Central memory CD8-positive, alpha-beta T cell (primary cell): ENCODE measurements around the gene IGSF23.

ENCODE experiments used
- ATAC-seq: fragments of 150-1000 bp; cut with Tn5 transposase; replicated peaks from 2 replicates; pipeline ENCODE4 v1.10.0; 2022; ENCODE audit warnings: mild to moderate bottlenecking, moderate FRiP score, moderate number of reproducible peaks; ENCODE audit not compliant: poor library complexity, severe bottlenecking; ENCODE audit errors: extremely low read depth
- DNase-seq, 2 donors: peaks; one replicate each; pipeline ENCODE4 v3.0.0; 2021; ENCODE audit warnings: low spot score in 2 of 2
- H3K27ac Mint-ChIP-seq: one replicate; pipeline ENCODE4 v1.8.0; 2022; ENCODE audit warnings: low read depth, mild to moderate bottlenecking, moderate library complexity, mixed read lengths
- H3K27me3 Mint-ChIP-seq: one replicate; pipeline ENCODE4 v1.8.0; 2022; ENCODE audit warnings: mixed read lengths
- H3K36me3 Mint-ChIP-seq: one replicate; pipeline ENCODE4 v1.8.0; 2022; ENCODE audit warnings: mild to moderate bottlenecking, moderate library complexity, mixed read lengths; ENCODE audit not compliant: insufficient read depth
- H3K4me1 Mint-ChIP-seq: one replicate; pipeline ENCODE4 v1.8.0; 2022; ENCODE audit warnings: mixed read lengths
- H3K4me3 Mint-ChIP-seq: one replicate; pipeline ENCODE4 v1.8.0; 2022; ENCODE audit warnings: mild to moderate bottlenecking, moderate library complexity, mixed read lengths
- H3K9me3 Mint-ChIP-seq: one replicate; pipeline ENCODE4 v1.8.0; 2022; ENCODE audit warnings: mixed read lengths

Gene IGSF23

GRCh38 chr19:44653977-44654774 lies 40.8 kb downstream of the IGSF23 start:
- Mint-ChIP-seq H3K27me3 (no peaks in the 10 kb centered on the region), H3K27ac (no peak overlapping the region), H3K9me3 (no peaks in the 10 kb centered on the region), H3K4me1 (peaks cover 7% of the 10 kb centered on the region), H3K36me3 (no peaks in the 10 kb centered on the region), H3K4me3 (no peak overlapping the region)
- peak; percentile 34 to 35 for DNase-seq
- ATAC-seq: peak; percentile 87

DNA sequence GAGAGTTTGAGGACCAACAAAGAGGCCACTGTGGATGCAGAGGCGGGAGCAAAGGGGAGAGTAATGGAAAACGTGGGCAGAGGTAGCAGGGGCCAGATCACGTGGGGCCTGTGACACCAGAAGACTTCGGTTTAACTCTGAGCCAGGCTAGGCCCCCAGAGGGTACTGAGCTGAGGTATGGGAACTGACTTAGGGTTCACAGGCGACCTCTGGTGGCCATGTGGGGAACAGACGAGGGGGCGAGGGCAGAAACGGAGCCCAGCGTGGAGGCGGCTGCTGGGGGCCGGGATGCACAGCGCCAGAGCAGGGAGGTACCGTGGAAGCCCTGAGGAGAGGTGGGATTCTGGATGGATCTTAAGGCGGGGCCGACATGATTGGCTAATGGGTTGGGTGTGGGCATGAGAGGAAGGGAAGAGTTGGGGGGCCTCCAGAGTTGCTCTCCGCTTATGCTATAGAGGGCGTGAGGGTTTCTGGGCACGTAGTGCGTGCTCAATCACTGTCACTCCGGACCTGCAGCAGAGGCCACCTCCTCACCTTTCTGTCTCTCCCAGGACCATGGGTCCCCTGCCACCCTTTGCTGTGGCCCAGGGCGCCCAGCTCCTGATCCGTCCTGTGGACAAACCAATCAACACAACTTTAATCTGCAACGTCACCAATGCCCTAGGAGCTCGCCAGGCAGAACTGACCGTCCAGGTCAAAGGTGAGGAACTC lies 44.0 kb downstream of the IGSF23 start:
- ATAC-seq (no peak), DNase-seq (peak; percentile 38 to 51)
- H3K4me3 Mint-ChIP-seq: no peak overlapping the region
- no peaks in the 10 kb centered on the region for H3K27me3 Mint-ChIP-seq
- no peak overlapping the region for H3K27ac Mint-ChIP-seq
- H3K4me1 Mint-ChIP-seq: peaks cover 7% of the 10 kb centered on the region
- H3K9me3 Mint-ChIP-seq: no peaks in the 10 kb centered on the region
- H3K36me3 Mint-ChIP-seq: no peaks in the 10 kb centered on the region

GRCh38 chr19:44658069-44658733 lies 44.8 kb downstream of the IGSF23 start:
- Mint-ChIP-seq H3K4me3 (no peak overlapping the region), H3K27ac (no peak overlapping the region), H3K9me3 (no peaks in the 10 kb centered on the region), H3K4me1 (peaks cover 7% of the 10 kb centered on the region), H3K27me3 (no peaks in the 10 kb centered on the region), H3K36me3 (no peaks in the 10 kb centered on the region)
- DNase-seq (no peak), ATAC-seq (no peak)

- Mint-ChIP-seq H3K9me3 (no peaks in the 10 kb centered on the region), H3K27ac (no peak overlapping the region), H3K36me3 (no peaks in the 10 kb centered on the region), H3K4me1 (peaks cover 7% of the 10 kb centered on the region), H3K4me3 (no peak overlapping the region), H3K27me3 (no peaks in the 10 kb centered on the region)
- no peak for DNase-seq
- no peak for ATAC-seq
Observed at GRCh38 chr19:44660081-44660480, 46.7 kb downstream of the IGSF23 start.

DNA sequence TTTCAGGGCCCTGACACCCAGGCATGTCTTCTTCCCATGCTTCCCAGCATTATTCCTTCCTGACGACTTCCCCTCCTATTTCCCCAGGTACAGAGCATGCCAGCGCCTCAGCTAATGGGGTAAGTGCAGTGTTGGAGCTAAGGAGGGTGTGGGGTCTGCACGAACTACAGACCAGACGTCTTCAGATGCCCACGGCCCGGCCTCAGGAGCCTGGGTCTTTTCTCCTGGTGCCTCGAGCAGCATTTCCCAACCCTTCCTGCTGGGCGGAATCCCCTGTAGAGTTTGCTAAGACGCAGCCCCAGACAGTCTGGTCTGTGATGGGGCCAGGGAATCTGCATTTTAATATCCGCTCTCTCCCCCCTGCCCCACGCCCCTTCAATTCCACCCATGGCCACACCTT lies 47.8 kb downstream of the IGSF23 start:
- Mint-ChIP-seq H3K4me3 (no peak overlapping the region), H3K27me3 (no peaks in the 10 kb centered on the region), H3K27ac (no peak overlapping the region), H3K4me1 (peaks cover 7% of the 10 kb centered on the region), H3K36me3 (no peaks in the 10 kb centered on the region), H3K9me3 (no peaks in the 10 kb centered on the region)
- DNase-seq (no peak), ATAC-seq (no peak)

- Mint-ChIP-seq H3K27me3 (no peaks in the 10 kb centered on the region), H3K4me3 (no peak overlapping the region), H3K27ac (no peak overlapping the region), H3K36me3 (no peaks in the 10 kb centered on the region), H3K9me3 (no peaks in the 10 kb centered on the region), H3K4me1 (peaks cover 6% of the 10 kb centered on the region)
- DNase-seq: no peak
- ATAC-seq: no peak
Observed at GRCh38 chr19:44661904-44662303, 48.5 kb downstream of the IGSF23 start.

GRCh38 chr19:44662691-44663385 lies 49.5 kb downstream of the IGSF23 start:
- H3K4me1 Mint-ChIP-seq: no peaks in the 10 kb centered on the region
- H3K4me3 Mint-ChIP-seq: no peak overlapping the region
- ATAC-seq (no peak), DNase-seq (no peak)
- H3K9me3 Mint-ChIP-seq: no peaks in the 10 kb centered on the region
- H3K27me3 Mint-ChIP-seq: no peaks in the 10 kb centered on the region
- H3K27ac Mint-ChIP-seq: no peak overlapping the region
- no peaks in the 10 kb centered on the region for H3K36me3 Mint-ChIP-seq

- no peaks in the 10 kb centered on the region for H3K36me3 Mint-ChIP-seq
- no peak overlapping the region for H3K4me3 Mint-ChIP-seq
- no peaks in the 10 kb centered on the region for H3K4me1 Mint-ChIP-seq
- no peaks in the 10 kb centered on the region for H3K27me3 Mint-ChIP-seq
- DNase-seq (no peak), ATAC-seq (no peak)
- no peaks in the 10 kb centered on the region for H3K9me3 Mint-ChIP-seq
- no peak overlapping the region for H3K27ac Mint-ChIP-seq
Observed at GRCh38 chr19:44663996-44664395, 50.6 kb downstream of the IGSF23 start.

GRCh38 chr19:44664976-44665375 lies 51.6 kb downstream of the IGSF23 start:
- Mint-ChIP-seq H3K4me1 (no peaks in the 10 kb centered on the region), H3K27ac (no peak overlapping the region), H3K36me3 (no peaks in the 10 kb centered on the region), H3K4me3 (no peak overlapping the region), H3K9me3 (no peaks in the 10 kb centered on the region), H3K27me3 (no peaks in the 10 kb centered on the region)
- ATAC-seq (no peak), DNase-seq (no peak)

- ATAC-seq (no peak), DNase-seq (no peak)
- no peaks in the 10 kb centered on the region for H3K4me1 Mint-ChIP-seq
- no peaks in the 10 kb centered on the region for H3K36me3 Mint-ChIP-seq
- no peaks in the 10 kb centered on the region for H3K9me3 Mint-ChIP-seq
- no peak overlapping the region for H3K27ac Mint-ChIP-seq
- no peak overlapping the region for H3K4me3 Mint-ChIP-seq
- no peaks in the 10 kb centered on the region for H3K27me3 Mint-ChIP-seq
Observed at GRCh38 chr19:44666852-44667556, 53.6 kb downstream of the IGSF23 start.

DNA sequence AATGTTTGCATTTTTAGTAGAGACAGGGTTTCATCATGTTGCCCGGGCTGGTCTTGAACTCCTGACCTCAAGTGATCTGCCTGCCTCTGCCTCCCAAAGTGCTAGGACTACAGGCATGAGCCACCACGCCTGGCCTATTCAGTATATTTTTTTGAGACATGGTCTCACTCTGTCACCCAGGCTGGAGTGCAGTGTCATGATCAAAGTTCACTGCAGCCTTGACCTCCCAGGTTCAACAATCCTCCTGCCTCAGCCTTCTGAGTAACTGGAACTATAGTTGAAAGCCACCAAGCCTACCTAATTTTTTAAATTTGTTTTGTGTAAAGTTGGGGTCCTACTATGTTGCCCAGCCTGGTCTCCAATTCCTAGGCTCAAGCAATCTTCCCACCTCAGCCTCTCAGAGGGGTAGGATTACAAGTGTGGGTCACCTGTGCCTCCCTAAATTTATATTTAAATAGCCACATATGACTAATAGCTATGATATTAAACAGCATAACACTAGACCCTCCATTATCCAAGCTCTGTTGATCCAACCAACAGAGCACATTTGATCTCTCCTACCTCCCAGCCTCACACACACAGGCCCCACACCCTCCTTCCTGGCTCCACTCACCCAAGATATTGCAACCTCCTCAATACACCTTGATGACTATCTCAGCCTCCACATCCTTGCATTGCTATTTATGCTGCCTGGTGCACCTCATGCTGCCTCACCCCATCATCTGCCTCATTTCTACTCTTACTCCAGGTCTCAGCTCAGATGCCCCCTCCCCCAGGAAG lies 55.8 kb downstream of the IGSF23 start:
- no peaks in the 10 kb centered on the region for H3K4me1 Mint-ChIP-seq
- no peak overlapping the region for H3K27ac Mint-ChIP-seq
- no peak for ATAC-seq

More for the DNA sequence above, 55.8 kb downstream of the IGSF23 start:
- H3K9me3 Mint-ChIP-seq: no peaks in the 10 kb centered on the region
- no peak for DNase-seq
- no peaks in the 10 kb centered on the region for H3K36me3 Mint-ChIP-seq
- no peak overlapping the region for H3K4me3 Mint-ChIP-seq
- H3K27me3 Mint-ChIP-seq: no peaks in the 10 kb centered on the region
